Measurements from ENCODE around the gene AFDN.

- TF ChIP-seq POLR2A (IDR thresholded peaks at IDR 0.05), result no peak
- TF ChIP-seq POLR2AphosphoS5 (IDR thresholded peaks at IDR 0.05), result no peak
- no peak for TF ChIP-seq CTCF (IDR thresholded peaks at IDR 0.05)
Measured at GRCh38 chr6:167882244-167882643, 55.5 kb downstream of the AFDN start.
